Stomach (tissue), 4 donors: ENCODE results near the gene DPYSL5.

Experiments used
- CTCF ChIP-seq, 7 experiments: fragments of 450-650 bp in 4 of 7; fragments of 200-600 bp in 3 of 7; sonication (generic) in 3 of 7; IDR thresholded peaks; one replicate each; pipeline ENCODE4 v1.5.1; 2016 to 2019; ENCODE audit warnings: antibody characterized with exemption in 7 of 7, control low read depth in 2 of 7, mild to moderate bottlenecking in 1 of 7
- EP300 ChIP-seq: sonication (generic); formaldehyde crosslinking; IDR thresholded peaks from one replicate; pipeline ENCODE4 v1.6.1; 2017; ENCODE audit warnings: antibody characterized with exemption
- POLR2A ChIP-seq, 4 donors: fragments of 450-650 bp; IDR thresholded peaks; one replicate each; pipeline ENCODE4 v1.6.1; 2016; ENCODE audit warnings: antibody characterized with exemption in 4 of 4, control low read depth in 2 of 4, mild to moderate bottlenecking in 1 of 4, moderate library complexity in 1 of 4
- POLR2AphosphoS5 ChIP-seq, 3 donors: sonication (generic); formaldehyde crosslinking; IDR thresholded peaks; one replicate each; pipeline ENCODE4 v1.6.1; 2016; ENCODE audit warnings: antibody characterized with exemption in 3 of 3

DNA sequence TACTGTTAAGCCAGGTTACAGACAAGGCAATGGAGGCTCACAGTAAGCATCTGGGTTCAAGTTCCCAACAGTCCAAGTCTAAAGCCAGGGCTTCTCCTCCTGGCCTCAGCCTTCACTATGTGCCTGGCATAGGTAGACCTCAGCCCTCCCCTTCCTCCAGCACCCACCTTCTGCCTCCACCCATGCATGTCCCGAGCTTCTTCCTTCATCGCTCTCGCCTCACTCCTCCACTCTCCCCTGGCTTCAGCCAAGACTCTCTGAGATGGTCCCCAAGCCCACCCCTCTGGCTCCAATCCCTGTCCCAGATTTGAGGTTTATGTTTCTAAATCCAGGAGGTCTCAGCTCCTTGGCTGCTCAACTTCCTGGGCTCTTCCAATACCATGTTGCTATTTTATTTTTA is 35.2 kb upstream of the DPYSL5 start:
- TF ChIP-seq CTCF (IDR thresholded peaks at IDR 0.05) (no peak), POLR2AphosphoS5 (IDR thresholded peaks at IDR 0.05) (no peak), EP300 (no peak), POLR2A (IDR thresholded peaks at IDR 0.05) (no peak)
